ENCODE results near the gene PPP1R9B.

DNA sequence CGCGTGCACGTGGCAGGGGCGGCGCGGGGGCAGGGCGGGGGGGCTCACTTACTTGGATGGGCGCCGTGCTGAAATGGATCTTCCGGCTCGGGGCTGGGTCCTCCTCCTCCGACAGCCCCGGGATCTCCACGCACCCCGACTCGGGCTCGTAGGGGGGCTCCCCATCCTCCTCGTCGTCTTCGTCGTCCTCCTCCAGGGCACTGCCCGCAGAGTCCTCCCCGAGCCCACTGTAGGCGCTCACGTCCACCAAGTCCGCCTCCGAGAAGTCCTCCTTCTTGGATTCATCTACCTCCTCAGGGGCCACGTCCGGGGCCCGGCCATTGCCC is 1.4 kb downstream of the PPP1R9B start:
- TF ChIP-seq, protein P1, sequence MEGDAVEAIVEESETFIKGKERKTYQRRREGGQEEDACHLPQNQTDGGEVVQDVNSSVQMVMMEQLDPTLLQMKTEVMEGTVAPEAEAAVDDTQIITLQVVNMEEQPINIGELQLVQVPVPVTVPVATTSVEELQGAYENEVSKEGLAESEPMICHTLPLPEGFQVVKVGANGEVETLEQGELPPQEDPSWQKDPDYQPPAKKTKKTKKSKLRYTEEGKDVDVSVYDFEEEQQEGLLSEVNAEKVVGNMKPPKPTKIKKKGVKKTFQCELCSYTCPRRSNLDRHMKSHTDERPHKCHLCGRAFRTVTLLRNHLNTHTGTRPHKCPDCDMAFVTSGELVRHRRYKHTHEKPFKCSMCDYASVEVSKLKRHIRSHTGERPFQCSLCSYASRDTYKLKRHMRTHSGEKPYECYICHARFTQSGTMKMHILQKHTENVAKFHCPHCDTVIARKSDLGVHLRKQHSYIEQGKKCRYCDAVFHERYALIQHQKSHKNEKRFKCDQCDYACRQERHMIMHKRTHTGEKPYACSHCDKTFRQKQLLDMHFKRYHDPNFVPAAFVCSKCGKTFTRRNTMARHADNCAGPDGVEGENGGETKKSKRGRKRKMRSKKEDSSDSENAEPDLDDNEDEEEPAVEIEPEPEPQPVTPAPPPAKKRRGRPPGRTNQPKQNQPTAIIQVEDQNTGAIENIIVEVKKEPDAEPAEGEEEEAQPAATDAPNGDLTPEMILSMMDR (IDR thresholded peaks at IDR 0.05): no peak
- TF ChIP-seq EP300 (IDR thresholded peaks at IDR 0.05): no peak
- TF ChIP-seq POLR2A (IDR thresholded peaks at IDR 0.05; ENCODE audit: low read depth): no peak
- no peak for TF ChIP-seq POLR2AphosphoS5 (IDR thresholded peaks at IDR 0.05)

All from esophagus muscularis mucosa (tissue), 4 donors.